Measurements from ENCODE around the gene TMEM240. TPM values are rescaled to one million over a fixed set of nuclear protein-coding genes. Genes with fewer than 3 reads are reported as not detected.

TMEM240 gene
- total and polyA plus RNA-seq, 2 experiments from 2014 or later = 1.8 to 5.1 TPM

DNA sequence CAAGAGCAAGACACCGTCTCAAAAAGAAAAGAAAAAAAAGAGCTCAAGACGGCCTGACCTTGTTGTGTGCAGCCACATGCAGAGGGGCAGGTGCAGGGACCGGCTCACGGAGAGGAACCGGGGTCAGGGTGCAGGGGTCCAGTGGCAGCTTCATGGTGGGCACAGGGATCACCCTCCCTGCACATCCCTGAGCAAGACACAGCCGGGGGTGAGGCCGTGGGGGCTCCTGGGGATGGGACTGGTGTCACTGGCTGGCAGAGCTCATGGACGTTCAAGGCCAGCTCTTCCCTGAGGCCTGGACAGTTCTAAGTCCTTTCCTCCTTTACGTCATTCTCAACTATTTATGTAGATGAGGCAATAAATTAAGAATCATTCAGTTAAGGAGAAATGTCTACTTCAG is 6.6 kb upstream of the TMEM240 start:
- no peaks in the 10 kb centered on the region; the same call in 2 of the 3 replicates for H3K4me1 Mint-ChIP-seq
- no peak for ATAC-seq

More for the DNA sequence above, 6.6 kb upstream of the TMEM240 start:
- DNase-seq (ENCODE audit: low spot score) = no peak
- no peak overlapping the region for H3K4me3 ChIP-seq
- H4K20me1 ChIP-seq (replicated peaks; ENCODE audit: insufficient read depth) = peaks cover 13% of the 10 kb centered on the region; the same call in 1 of the 2 replicates
- Mint-ChIP-seq H3K27ac (no peak overlapping the region), H3K27me3 (ENCODE audit: insufficient read depth, low read depth, poor library complexity) (no peaks in the 10 kb centered on the region), H3K36me3 (ENCODE audit: low read depth) (peaks cover 23% of the 10 kb centered on the region), H3K9me3 (no peaks in the 10 kb centered on the region; the same call in 2 of the 3 replicates), H3K4me3 (no peak overlapping the region)
- TF ChIP-seq, protein P1, sequence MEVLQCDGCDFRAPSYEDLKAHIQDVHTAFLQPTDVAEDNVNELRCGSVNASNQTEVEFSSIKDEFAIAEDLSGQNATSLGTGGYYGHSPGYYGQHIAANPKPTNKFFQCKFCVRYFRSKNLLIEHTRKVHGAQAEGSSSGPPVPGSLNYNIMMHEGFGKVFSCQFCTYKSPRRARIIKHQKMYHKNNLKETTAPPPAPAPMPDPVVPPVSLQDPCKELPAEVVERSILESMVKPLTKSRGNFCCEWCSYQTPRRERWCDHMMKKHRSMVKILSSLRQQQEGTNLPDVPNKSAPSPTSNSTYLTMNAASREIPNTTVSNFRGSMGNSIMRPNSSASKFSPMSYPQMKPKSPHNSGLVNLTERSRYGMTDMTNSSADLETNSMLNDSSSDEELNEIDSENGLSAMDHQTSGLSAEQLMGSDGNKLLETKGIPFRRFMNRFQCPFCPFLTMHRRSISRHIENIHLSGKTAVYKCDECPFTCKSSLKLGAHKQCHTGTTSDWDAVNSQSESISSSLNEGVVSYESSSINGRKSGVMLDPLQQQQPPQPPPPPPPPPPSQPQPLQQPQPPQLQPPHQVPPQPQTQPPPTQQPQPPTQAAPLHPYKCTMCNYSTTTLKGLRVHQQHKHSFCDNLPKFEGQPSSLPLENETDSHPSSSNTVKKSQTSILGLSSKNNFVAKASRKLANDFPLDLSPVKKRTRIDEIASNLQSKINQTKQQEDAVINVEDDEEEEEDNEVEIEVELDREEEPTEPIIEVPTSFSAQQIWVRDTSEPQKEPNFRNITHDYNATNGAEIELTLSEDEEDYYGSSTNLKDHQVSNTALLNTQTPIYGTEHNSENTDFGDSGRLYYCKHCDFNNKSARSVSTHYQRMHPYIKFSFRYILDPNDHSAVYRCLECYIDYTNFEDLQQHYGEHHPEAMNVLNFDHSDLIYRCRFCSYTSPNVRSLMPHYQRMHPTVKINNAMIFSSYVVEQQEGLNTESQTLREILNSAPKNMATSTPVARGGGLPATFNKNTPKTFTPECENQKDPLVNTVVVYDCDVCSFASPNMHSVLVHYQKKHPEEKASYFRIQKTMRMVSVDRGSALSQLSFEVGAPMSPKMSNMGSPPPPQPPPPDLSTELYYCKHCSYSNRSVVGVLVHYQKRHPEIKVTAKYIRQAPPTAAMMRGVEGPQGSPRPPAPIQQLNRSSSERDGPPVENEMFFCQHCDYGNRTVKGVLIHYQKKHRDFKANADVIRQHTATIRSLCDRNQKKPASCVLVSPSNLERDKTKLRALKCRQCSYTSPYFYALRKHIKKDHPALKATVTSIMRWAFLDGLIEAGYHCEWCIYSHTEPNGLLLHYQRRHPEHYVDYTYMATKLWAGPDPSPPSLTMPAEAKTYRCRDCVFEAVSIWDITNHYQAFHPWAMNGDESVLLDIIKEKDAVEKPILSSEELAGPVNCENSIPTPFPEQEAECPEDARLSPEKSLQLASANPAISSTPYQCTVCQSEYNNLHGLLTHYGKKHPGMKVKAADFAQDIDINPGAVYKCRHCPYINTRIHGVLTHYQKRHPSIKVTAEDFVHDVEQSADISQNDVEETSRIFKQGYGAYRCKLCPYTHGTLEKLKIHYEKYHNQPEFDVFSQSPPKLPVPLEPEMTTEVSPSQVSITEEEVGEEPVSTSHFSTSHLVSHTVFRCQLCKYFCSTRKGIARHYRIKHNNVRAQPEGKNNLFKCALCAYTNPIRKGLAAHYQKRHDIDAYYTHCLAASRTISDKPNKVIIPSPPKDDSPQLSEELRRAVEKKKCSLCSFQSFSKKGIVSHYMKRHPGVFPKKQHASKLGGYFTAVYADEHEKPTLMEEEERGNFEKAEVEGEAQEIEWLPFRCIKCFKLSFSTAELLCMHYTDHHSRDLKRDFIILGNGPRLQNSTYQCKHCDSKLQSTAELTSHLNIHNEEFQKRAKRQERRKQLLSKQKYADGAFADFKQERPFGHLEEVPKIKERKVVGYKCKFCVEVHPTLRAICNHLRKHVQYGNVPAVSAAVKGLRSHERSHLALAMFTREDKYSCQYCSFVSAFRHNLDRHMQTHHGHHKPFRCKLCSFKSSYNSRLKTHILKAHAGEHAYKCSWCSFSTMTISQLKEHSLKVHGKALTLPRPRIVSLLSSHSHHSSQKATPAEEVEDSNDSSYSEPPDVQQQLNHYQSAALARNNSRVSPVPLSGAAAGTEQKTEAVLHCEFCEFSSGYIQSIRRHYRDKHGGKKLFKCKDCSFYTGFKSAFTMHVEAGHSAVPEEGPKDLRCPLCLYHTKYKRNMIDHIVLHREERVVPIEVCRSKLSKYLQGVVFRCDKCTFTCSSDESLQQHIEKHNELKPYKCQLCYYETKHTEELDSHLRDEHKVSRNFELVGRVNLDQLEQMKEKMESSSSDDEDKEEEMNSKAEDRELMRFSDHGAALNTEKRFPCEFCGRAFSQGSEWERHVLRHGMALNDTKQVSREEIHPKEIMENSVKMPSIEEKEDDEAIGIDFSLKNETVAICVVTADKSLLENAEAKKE (CRISPR knock-in tag; IDR thresholded peaks at IDR 0.05) = no peak
- TF ChIP-seq ZNF331 (CRISPR knock-in tag; IDR thresholded peaks at IDR 0.05; ENCODE audit: low read depth) (no peak), ETS1 (IDR thresholded peaks at IDR 0.05) (no peak), EZH2phosphoT487 (IDR thresholded peaks at IDR 0.05; ENCODE audit: unreplicated experiment) (no peak), NANOG (IDR thresholded peaks at IDR 0.05; ENCODE audit: borderline replicate concordance) (no peak), ZNF114 (CRISPR knock-in tag; IDR thresholded peaks at IDR 0.05) (no peak), STAT1 (IDR thresholded peaks at IDR 0.05; ENCODE audit: unreplicated experiment) (no peak), POLR2AphosphoS5 (IDR thresholded peaks at IDR 0.05; ENCODE audit: low read depth) (no peak), CREB1 (CRISPR knock-in tag; IDR thresholded peaks at IDR 0.05; ENCODE audit: low read depth) (no peak), CTCF (conservative IDR thresholded peaks at IDR 0.05; ENCODE audit: low read depth in 2 of 2) (no peak), REST (IDR thresholded peaks at IDR 0.05; ENCODE audit: unreplicated experiment) (no peak), JUNB (IDR thresholded peaks at IDR 0.05; ENCODE audit: unreplicated experiment) (no peak), EZH2 (IDR thresholded peaks at IDR 0.05; ENCODE audit: low read depth, unreplicated experiment) (no peak)
- no peaks in the 10 kb centered on the region for H3K4me1 ChIP-seq (ENCODE audit: insufficient read depth)
- H3K27ac ChIP-seq (ENCODE audit: low read depth) = no peak overlapping the region
- H3K79me2 ChIP-seq (replicated peaks; ENCODE audit: insufficient read depth) = no peaks in the 10 kb centered on the region; the same call in 1 of the 2 replicates
- H3K27me3 ChIP-seq (ENCODE audit: insufficient read depth) = no peaks in the 10 kb centered on the region
- no peaks in the 10 kb centered on the region for H3K9me2 ChIP-seq (ENCODE audit: insufficient read depth)
- peaks cover 13% of the 10 kb centered on the region for H3F3A ChIP-seq (replicated peaks; ENCODE audit: low read depth)
- no peak overlapping the region for H3K4me2 ChIP-seq
- H3K36me3 ChIP-seq (ENCODE audit: insufficient read depth) = no peaks in the 10 kb centered on the region
- no peak overlapping the region for H2AFZ ChIP-seq
